A549 (cell line): ENCODE measurements around the gene BICRA.

Source experiments
- EHMT2 ChIP-seq: fragments of 200-600 bp; sonication (generic); IDR thresholded peaks from 2 replicates; pipeline ENCODE4 v1.6.1; 2016; ENCODE audit warnings: antibody characterized with exemption, low read depth, mild to moderate bottlenecking, moderate library complexity
- EP300 ChIP-seq, 2 experiments: fragments of >200 bp; sonication (Bioruptor Twin); formaldehyde crosslinking; IDR thresholded peaks; 2 replicates in 1 of 2; 3 replicates in 1 of 2; pipeline ENCODE4 v1.6.1; 2016 to 2017
- FOSB ChIP-seq: fragments of 250-450 bp; sonication (Bioruptor Pico); IDR thresholded peaks from 2 replicates; pipeline ENCODE4 v1.5.0; 2020; ENCODE audit warnings: mild to moderate bottlenecking, moderate library complexity
- KDM1A ChIP-seq: fragments of 200-600 bp; sonication (generic); IDR thresholded peaks from 2 replicates; pipeline ENCODE4 v1.6.1; 2016; ENCODE audit warnings: low read depth, mild to moderate bottlenecking
- KDM5A ChIP-seq: fragments of 200-600 bp; sonication (generic); IDR thresholded peaks from 2 replicates; pipeline ENCODE4 v1.6.1; 2016; ENCODE audit warnings: antibody characterized with exemption, mild to moderate bottlenecking
- MAX ChIP-seq: IDR thresholded peaks from 2 replicates; pipeline ENCODE4 v1.6.1; 2012
- MAZ ChIP-seq: fragments of 150-350 bp; IDR thresholded peaks from 2 replicates; pipeline ENCODE4 v1.6.1; 2014; ENCODE audit warnings: antibody characterized with exemption, low read depth, low read length, borderline replicate concordance
- PHF8 ChIP-seq: fragments of 200-600 bp; sonication (generic); IDR thresholded peaks from 2 replicates; pipeline ENCODE4 v1.6.1; 2016; ENCODE audit warnings: low read depth, mild to moderate bottlenecking, antibody characterized with exemption, moderate library complexity, borderline replicate concordance
- POLR2A ChIP-seq: IDR thresholded peaks from 2 replicates; pipeline ENCODE4 v1.6.1; 2012; ENCODE audit warnings: mild to moderate bottlenecking, low read length
- REST ChIP-seq: fragments of 200-600 bp; sonication (generic); IDR thresholded peaks from 2 replicates; pipeline ENCODE4 v1.6.1; 2016; ENCODE audit warnings: antibody characterized with exemption, mild to moderate bottlenecking, moderate library complexity
- RFX5 ChIP-seq: fragments of 450-650 bp; IDR thresholded peaks from 2 replicates; pipeline ENCODE4 v1.7.1; 2014; ENCODE audit warnings: antibody characterized with exemption, mild to moderate bottlenecking, moderate library complexity
- TP53 ChIP-seq: fragments of 250-450 bp; sonication (Bioruptor Pico); IDR thresholded peaks from 2 replicates; pipeline ENCODE4 v1.5.0; 2021; ENCODE audit warnings: mild to moderate bottlenecking, moderate library complexity
- ZSCAN20 ChIP-seq: fragments of 250-450 bp; sonication (Bioruptor Pico); IDR thresholded peaks from 2 replicates; pipeline ENCODE4 v1.8.0; 2022; ENCODE audit warnings: mild to moderate bottlenecking, moderate library complexity
- TF ChIP-seq, protein P1 (sequence below): fragments of >200 bp; sonication (Bioruptor Twin); formaldehyde crosslinking; IDR thresholded peaks from 3 replicates; pipeline ENCODE4 v1.5.1; 2016

DNA sequence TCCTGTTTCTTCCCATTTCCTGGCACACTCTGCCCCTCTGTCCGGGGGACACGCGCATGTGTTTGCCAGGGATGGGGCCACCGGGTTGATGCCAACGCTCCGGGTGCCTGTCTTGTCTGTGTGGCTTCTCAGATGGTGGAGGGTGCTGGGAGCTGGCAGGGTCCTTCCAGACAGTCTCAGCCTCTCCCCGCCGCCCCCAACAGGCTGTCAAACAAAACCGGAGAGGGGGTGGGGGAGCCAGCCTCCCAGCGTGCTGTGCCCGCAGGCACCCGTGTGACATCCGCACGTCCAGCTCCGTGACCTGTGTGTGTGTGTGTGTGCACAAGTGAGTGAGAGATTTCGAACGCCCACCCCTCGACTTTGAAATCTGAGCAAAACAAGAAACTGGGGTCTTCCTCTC is 93.7 kb downstream of the BICRA start:
- TF ChIP-seq, protein P1, sequence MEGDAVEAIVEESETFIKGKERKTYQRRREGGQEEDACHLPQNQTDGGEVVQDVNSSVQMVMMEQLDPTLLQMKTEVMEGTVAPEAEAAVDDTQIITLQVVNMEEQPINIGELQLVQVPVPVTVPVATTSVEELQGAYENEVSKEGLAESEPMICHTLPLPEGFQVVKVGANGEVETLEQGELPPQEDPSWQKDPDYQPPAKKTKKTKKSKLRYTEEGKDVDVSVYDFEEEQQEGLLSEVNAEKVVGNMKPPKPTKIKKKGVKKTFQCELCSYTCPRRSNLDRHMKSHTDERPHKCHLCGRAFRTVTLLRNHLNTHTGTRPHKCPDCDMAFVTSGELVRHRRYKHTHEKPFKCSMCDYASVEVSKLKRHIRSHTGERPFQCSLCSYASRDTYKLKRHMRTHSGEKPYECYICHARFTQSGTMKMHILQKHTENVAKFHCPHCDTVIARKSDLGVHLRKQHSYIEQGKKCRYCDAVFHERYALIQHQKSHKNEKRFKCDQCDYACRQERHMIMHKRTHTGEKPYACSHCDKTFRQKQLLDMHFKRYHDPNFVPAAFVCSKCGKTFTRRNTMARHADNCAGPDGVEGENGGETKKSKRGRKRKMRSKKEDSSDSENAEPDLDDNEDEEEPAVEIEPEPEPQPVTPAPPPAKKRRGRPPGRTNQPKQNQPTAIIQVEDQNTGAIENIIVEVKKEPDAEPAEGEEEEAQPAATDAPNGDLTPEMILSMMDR, result no peak
- TF ChIP-seq TP53 (no peak), POLR2A (no peak), EHMT2 (no peak), KDM1A (no peak), PHF8 (no peak), KDM5A (no peak), EP300 (IDR thresholded peaks at IDR 0.05) (no peak), RFX5 (no peak), MAX (no peak), MAZ (no peak), ZSCAN20 (CRISPR knock-in tag) (no peak), REST (no peak), FOSB (CRISPR knock-in tag) (no peak)
